ENCODE data around the gene LPP.

- TF ChIP-seq CTCF (IDR thresholded peaks at IDR 0.05) (no peak), EP300 (IDR thresholded peaks at IDR 0.05) (no peak)
Observed at GRCh38 chr3:188239035-188239434, 85.1 kb downstream of the LPP start.

All from ovary (tissue), 3 donors.